Islet of Langerhans (tissue), 1 donor: ENCODE results near the gene CACNA1E.
"Not testable (repeated sequence)": the region's sequence is repeated elsewhere in the genome, so short reads cannot be mapped to it uniquely, and the experiment has no call there.

Experiments used
- FAIRE-seq: peaks from one replicate; lab custom pipeline; 2011; peaks lifted over from hg19 to GRCh38; lab: Jason Lieb, UNC

CACNA1E gene

DNA sequence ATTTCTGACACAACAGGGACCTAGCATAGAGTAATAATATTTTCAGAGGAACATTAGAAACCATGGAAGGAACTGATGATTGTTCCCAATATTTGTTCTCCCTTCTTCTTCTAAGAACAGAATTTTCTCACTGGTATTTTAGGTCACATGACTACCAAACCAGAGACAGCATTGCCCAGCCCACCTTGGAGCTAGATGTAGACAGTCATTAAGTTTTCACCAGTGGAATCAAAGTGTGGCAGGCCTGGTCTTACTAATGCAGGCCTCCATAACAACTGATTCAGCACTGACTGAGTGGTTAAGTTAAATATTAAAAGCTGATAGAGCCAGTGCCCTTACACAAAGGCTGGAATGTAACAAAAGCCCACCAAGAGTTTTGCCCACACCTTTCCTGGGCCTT lies 333.8 kb downstream of the CACNA1E start:
- no peak for FAIRE-seq

DNA sequence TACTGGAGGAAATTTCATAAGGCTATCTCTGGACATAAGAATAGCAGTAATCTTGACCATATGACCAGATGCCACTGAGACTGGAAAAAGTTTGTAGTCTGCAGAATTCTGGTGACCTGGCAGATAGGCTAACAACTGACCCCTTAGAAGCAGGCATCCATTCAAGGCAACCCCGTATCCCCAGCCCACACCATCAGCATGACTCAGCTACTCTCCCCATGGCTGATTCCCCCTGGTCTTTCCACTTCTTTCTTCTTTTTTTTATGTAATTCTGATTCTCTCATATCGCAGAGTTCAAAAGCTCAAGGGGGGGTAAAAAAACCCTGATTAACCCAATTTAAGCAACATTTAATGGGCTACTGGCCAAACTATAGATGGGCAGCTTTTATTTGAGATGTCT lies 335.1 kb downstream of the CACNA1E start:
- no peak for FAIRE-seq

DNA sequence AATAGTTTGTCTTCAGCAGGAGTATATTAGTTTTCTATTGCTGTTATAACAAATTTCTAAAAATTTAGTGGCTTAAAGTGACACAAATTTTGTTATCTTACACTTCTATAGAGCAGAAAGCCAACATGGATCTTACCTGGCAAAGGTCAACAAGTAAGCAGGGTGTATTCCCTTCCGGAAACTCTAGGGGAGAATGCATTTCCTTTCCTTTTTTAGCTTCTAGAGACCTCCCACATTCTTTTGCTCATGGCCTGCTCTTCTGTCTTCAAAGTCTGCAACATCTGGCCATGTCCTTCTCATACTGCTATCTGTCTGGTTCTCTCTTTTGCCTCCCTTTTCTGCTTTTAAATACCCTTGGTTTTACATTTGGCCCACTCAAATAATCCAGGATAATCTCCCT lies 335.6 kb downstream of the CACNA1E start:
- no peak for FAIRE-seq

- no peak for FAIRE-seq
These were observed 338.4 kb downstream of the CACNA1E start for GRCh38 chr1:181821701-181822100.

DNA sequence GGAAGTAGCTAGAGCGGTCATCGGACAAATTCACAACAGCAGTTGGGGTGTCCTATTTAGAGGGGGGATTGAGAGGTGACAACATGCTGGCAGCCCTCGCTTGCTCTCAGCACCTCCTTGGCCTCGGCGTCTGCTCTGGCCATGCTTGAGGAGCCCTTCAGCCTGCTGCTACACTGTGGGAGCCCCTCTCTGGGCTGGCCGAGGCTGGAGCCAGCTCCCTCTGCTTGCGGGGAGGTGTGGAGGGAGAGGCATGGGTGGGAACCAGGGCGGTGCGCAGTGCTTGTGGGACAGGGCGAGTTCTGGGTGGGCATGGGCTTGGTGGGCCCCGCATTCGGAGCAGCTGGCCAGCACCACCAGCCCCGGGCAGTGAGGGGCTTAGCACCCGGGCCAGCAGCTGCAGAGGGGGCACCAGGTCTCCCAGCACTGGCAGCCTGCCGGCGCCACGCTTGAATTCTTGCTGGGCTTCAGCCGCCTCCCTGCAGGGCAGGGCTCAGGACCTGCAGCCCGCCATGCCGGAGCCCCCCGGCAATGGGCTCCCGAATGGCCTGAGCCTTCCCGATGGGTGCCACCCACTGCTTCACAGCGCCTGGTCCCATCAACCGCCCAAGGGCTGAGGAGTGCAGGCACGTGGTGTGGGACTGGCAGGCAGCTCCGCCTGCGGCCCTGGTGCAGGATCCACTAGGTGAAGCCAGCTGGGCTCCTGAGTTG lies 349.0 kb downstream of the CACNA1E start:
- not testable (repeated sequence) for FAIRE-seq

DNA sequence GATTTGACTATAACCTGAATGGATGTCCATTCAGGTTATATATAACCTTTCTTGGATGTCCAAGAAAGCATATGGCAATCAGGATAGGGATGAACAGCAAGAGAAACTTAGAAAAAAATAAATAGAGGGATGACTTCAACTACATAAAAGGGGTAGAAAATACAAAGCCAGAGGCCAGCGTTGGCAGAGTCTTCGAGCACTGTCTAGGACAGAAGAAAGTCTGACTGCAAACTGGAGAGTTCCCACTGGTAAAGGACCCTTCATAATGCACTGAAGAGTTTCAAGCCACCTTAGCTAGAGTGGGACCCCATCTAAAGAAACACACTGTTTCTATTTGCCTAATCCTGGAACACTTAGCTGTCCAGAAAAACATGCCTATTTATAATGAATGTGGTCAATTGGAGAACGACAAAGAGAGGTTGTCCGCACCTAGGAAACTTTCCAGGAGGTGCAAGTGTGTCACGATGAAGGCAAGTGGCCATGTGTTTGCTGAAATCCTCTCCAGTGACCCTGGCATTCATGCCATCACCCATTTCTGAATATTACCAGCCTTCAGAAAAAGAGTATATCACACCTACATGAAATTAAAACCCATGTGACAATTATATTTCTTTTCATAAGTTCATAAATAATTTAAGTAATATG lies 362.8 kb downstream of the CACNA1E start:
- no peak for FAIRE-seq

DNA sequence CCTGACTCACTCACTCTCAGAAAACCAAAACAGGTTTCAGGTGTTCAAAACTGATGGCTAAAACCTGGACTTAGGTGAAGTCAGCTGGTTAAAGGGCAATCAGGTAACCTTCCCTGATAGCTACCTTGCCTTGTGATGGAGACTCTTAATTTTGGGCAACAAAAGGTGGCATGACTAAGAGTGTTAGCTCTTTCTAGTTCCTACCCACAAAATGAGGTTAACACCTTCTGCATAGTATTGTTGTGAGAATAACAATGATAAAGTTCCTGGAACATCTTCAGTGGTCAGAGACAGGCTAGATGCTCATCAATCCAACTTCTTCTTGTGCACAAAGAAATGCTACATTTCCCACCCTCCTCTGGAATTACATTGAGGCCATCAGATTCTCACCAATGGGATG lies 363.4 kb downstream of the CACNA1E start:
- FAIRE-seq, result no peak

DNA sequence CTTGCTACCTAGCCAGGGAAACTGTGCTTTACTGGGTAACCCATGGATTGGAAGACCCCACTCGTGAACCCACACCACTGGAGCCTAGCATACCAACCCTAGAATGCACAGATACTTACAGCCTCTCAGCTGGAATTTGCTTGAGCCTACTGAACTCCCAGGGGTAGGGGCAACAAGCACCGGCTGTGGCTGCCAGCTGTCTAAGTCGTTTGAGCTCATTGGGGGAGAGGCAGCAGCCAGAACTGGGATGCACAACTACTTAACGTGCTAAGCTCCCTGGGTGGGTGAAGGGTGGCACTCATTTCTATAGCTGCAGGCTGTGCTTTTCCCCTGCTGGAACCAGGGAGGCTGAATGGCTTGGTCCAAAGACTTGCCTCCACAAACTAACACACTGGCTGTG lies 365.8 kb downstream of the CACNA1E start:
- no peak for FAIRE-seq

DNA sequence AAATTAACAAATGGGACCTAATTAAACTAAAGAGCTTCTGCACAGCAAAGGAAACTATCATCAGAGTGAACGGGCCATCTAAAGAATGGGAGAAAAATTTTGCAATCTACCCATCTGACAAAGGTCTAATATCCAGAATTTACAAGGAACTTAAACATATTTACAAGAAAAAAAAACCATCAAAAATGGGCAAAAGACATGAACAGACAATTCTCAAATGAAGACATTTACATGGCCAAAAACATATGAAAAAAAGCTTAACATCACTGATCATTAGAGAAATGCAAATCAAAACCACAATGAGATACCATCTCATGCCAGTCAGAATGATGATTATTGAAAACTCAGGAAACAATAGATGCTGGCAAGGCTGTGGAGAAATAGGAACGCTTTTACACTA lies 370.9 kb downstream of the CACNA1E start:
- FAIRE-seq, result not testable (repeated sequence)

DNA sequence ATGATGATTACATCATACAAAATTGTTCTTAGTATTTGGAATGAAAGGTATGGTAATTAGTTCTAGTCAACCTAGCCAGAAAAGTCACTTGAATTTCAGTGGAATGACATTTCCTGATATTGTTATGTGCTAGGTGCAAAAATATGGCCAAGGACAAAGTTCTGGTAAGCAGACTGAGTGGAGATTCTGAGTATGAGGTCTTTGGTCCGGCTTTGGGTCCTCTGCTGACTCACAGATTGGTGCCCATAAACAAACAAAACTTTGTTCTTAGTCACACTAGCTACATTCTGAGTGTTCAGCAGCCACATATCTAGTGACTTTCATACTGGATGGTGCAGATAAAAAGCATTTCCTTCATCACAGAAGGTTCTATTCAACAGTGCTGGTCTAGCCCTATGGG lies 372.1 kb downstream of the CACNA1E start:
- FAIRE-seq, result no peak
